ENCODE measurements around the gene GGA3.
A peak's percentile ranks its signal among the peaks of the same experiment; 100 is the strongest.
"Not testable (repeated sequence)": the region's sequence is repeated elsewhere in the genome, so short reads cannot be mapped to it uniquely, and the experiment has no call there.

GGA3 gene

DNA sequence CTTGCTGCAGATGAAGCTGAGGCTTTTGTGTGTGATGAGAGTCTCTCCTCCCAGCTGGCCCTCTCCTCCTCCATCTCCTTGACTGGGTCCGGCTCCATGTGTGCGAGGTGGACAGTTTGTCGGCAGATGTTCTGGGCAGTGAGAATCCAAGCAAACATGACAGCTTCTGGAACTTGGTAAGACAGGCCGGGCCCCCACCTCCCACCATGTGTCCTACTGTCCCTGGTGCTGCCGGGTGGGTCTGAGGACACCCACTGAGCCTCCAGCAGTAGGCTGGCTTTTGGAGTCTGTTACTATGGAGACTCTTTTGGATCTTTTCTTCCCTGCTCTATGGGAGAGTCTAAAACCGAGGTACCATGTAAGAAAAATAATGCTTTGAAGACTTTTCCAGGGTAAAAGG, 43.3 kb downstream of the GGA3 start:
- no peak for DNase-seq (ENCODE audit: low read depth in 2 of 2)

DNA sequence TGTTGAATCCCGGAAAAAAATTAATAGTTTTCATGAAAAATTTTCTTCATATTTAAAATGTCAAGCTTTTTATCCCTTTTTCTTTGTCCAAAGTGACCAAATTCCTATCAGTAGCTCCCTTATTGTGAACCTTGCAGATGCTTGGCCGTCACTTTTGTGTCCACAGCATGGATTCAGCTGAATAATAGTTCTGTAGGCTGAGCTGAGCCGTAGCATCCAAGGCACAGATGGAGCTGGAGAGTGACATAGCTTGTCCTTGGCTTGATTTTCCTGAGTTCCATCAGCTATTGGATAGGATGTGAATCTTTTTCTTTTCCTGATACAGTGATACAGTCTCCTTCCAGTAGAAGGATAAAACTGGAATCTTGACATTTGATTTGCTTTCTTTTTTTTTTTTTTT, 52.3 kb downstream of the GGA3 start:
- no peak for DNase-seq (ENCODE audit: low read depth in 2 of 2)

DNA sequence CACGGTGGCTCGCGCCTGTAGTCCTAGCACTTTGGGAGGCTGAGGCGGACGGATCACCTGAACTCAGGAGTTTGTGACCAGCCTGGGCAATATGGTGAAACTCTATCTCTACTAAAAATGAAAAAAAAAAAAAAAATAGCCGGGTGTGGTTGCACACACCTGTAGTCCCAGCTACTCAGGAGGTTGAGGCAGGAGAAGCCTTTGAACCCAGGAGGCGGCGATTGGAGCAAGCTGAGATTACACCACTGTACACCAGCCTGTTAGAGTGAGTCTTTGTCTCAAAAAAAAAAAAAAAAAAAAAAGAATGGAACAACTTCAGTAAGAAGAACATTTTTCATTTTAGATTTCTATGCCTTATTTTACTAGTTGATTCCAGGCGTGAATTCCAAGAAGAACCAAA, 53.2 kb downstream of the GGA3 start:
- no peak for DNase-seq (ENCODE audit: low read depth in 2 of 2)

DNA sequence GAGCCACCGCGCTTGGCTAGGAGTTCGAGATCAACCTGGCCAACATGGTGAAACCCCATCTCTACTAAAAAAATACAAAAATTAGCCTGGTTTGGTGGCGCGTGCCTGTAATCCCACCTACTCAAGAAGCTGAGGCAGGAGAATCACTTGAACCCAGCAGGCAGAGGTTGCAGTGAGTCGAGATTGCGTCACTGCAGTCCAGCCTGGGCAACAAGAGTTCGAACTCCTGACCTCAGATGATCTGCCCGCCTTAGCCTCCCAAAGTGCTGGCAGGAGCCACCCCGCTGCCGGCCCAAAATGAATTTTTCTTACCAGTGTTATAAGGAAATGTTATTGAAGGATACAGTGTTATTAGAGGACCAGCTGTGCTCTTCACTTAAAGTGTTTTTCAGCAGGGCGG, 53.6 kb downstream of the GGA3 start:
- no peak for DNase-seq (ENCODE audit: low read depth in 2 of 2)

DNA sequence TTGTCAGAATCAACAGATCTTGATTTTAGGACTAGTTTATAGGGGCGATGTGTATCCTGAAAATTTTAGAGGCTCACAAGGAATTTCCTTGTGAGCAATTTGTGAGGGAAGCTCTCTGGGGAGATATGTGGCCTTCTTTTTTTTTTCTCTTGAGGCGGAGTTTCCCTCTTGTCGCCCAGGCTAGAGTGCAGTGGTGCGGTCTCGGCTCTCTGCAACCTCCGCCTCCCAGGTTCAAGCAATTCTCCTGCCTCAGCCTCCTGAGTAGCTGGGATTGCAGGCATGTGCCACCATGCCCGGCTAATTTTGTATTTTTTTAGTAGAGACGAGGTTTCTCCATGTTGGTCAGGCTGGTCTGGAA, 54.4 kb downstream of the GGA3 start:
- not testable (repeated sequence) for DNase-seq (ENCODE audit: low read depth in 2 of 2)

DNA sequence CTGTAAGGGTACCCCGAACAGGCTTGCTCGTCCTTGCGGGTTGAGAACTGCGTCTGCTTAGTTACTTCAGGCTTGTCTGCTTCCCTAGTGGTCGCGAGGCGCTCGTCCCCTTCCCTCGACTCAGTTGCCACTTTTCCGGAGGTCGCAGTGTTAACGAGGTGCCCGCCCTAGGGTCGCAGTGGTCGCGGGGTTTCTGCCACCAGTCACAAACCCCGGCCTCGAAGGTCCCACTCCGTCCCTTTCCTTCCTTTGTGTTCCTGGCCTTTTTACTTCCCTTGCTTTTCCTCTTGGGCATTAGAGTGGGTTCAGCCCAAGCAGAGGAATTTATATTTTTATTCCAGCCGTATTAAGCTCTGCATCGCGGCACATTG, 55.6 kb downstream of the GGA3 start:
- no peak for DNase-seq (ENCODE audit: low read depth in 2 of 2)

DNA sequence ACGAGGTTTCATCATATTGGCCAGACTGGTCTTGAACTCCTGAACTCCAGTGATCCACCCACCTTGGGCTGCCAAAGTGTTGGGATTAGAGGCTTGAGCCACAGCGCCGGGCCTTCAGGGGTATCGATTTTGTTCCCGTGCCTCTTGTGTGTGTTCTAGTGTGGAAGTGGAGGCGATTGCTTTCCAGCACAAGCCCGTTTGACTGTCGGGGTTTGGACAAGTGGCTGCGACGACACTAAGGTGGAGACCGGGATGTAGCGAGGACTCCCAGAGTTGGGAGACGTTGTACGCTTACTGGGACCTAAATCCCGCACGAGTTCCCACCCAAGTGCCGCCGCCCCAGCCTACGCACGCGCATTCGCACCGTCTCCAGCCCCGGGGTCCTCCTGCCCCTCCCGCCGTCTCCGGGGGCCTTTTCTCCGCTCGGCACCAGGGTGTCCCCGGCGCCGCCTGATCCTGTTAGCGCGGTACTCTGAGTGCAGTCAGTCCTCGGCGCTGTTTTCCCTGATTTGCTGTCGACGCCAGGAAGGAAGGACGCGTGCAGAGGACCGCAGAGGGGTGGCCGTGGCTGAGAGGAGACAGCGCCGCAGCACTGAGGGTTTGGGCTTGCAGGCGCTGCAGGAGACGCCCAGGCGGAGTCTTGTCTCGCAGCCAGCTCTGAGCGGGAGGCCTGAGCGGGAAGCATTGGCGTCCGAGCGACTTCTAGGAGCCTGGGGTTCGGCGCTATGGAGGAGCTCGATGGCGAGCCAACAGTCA, 56.2 kb downstream of the GGA3 start, which contains the start of gene NUP85:
NUP85 (plus strand) TSS at position 643 of the 756 bp plus-strand sequence; CDS start at position 726, 83 bp downstream.
- DNase-seq (ENCODE audit: low read depth in 2 of 2): peak; percentile 85 to 87

DNA sequence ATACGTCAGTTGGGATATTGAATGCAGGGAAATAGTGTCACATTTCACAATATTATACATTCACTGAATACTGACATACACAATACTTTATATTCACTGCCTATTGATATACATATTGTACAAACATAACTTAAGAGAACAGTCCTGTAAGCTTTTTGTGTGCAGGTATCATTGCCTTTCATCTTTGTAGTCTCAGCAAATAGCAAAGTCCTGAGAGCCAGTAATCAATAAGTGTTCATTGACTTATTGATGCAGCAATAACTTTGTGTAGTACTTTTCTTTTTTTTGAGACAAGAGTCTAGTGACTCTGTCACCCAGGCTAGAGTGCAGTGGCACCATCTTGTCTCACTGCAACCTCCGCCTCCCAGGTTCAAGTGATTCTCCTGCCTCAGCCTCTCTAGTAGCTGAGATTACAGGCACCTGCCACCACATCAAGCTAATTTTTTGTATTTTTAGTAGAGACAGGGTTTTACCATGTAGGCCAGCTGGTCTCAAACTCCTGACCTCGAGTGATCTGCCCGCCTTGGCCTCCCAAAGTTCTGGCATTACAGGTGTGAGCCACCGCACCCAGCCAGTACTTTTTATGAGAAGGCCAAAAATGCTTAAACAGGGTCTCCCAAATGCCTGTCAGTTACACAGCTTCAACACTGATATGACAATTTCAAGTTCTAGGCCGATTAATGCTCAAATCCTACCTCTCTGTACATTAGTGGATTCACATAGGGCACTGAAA, 61.4 kb downstream of the GGA3 start:
- DNase-seq (ENCODE audit: low read depth in 2 of 2): no peak

DNA sequence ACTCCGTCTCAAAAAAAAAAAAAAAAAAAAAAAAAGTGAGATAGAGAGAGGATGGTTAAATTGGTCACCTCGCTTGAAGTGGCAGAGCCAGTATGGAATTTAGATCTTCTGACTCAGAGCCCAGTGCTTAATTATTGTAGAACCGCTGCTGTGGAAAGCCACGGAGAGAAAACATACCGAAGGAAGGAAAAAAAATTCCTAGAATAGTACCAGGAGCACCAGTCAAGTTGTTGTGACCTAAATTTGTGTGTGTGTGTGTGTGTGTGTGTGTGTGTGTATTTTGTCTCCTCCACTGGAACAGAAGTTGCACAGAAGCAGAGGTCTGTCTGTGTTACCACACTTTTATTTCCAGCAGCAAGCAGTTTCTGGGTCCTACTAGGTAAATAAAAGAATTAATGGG, 66.5 kb downstream of the GGA3 start:
- DNase-seq (ENCODE audit: low read depth in 2 of 2): no peak

DNA sequence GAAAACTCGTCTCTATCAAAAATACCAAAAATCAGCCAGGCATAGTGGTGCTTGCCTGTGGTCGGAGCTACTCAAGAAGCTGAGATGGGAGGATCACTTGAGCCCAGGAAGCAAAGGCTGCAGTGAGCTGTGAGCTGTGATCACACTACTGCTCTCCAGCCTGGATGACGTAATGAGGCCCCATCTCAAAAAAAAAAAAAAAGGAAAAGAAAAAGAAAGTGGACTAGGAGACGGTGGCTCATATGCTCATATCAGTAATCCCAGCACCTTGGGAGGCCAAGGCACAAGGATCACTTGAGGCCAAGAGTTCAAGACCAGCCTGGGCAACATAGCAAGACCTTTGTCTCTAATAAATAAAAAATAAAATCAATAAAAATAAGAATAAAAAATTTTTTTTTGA, 69.8 kb downstream of the GGA3 start:
- no peak for DNase-seq (ENCODE audit: low read depth in 2 of 2)

DNA sequence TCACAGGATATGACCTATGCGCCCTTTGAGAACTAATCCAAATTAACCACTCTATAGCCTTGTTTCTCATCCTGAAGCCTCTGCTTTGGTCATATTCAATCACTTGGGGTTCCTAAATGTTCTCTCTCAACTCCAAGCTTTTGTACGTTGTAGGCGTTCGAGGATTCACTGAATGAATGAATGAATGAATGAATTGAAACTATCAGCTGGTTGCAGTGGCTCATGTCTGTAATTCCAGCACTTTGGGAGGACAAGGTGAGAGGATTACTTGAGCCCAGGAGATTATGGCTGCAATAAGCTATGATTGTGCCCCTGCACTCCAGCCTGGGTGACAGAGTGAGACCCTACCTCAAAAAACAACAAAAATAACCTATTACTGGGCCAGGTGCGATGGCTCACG, 72.8 kb downstream of the GGA3 start:
- no peak for DNase-seq (ENCODE audit: low read depth in 2 of 2)

Measured in stimulated activated CD8-positive, alpha-beta memory T cell treated with anti-CD3 and anti-CD28 coated beads, Interleukin-15, amount 100 ng/mL, for 4 hours (primary cell).